NT2/D1 (cell line): ENCODE results near the gene CALHM5.
"Not testable (repeated sequence)": the region's sequence is repeated elsewhere in the genome, so short reads cannot be mapped to it uniquely, and the experiment has no call there.

Experiments
- DNase-seq: peaks from one replicate; pipeline ENCODE4 v3.0.0-alpha.2; 2011; ENCODE audit warnings: low read depth, low spot score
- H3K27me3 ChIP-seq: 2 replicates; pipeline ENCODE4 v1.6.0; 2011; ENCODE audit warnings: mild to moderate bottlenecking; ENCODE audit not compliant: insufficient read length, insufficient read depth
- H3K36me3 ChIP-seq: 2 replicates; pipeline ENCODE4 v1.6.1; 2011; ENCODE audit warnings: mild to moderate bottlenecking, low read length, mixed read lengths; ENCODE audit not compliant: insufficient read depth, insufficient read length
- H3K4me1 ChIP-seq: 2 replicates; pipeline ENCODE4 v1.5.1; 2011; ENCODE audit not compliant: insufficient read depth, insufficient read length
- H3K4me3 ChIP-seq: 2 replicates; pipeline ENCODE4 v1.5.1; 2011; ENCODE audit warnings: low read depth; ENCODE audit not compliant: insufficient read length
- H3K9ac ChIP-seq: 2 replicates; pipeline ENCODE4 v1.6.0; 2011; ENCODE audit warnings: low read depth; ENCODE audit not compliant: insufficient read length
- H3K9me3 ChIP-seq: 2 replicates; pipeline ENCODE4 v1.5.1; 2011; ENCODE audit warnings: mild to moderate bottlenecking, low read length; ENCODE audit not compliant: insufficient read depth
- SUZ12 ChIP-seq: IDR thresholded peaks from 2 replicates; pipeline ENCODE4 v1.6.1; 2011; ENCODE audit not compliant: insufficient read length, insufficient read depth; ENCODE audit errors: extremely low read depth
- YY1 ChIP-seq: IDR thresholded peaks from 2 replicates; pipeline ENCODE4 v1.6.1; 2011; ENCODE audit not compliant: insufficient read length, insufficient read depth
- ZNF274 ChIP-seq: IDR thresholded peaks from 2 replicates; pipeline ENCODE4 v1.6.1; 2011; ENCODE audit warnings: mild to moderate bottlenecking, low read depth, low read length

CALHM5 gene

GRCh38 chr6:116491610-116492330 is 19.7 kb upstream of the CALHM5 start:
- no peaks in the 10 kb centered on the region for H3K27me3 ChIP-seq
- H3K4me1 ChIP-seq: no peaks in the 10 kb centered on the region
- no peak for TF ChIP-seq YY1
- TF ChIP-seq SUZ12: no peak
- TF ChIP-seq ZNF274: no peak
- no peak overlapping the region for H3K9ac ChIP-seq
- no peaks in the 10 kb centered on the region for H3K9me3 ChIP-seq
- H3K36me3 ChIP-seq: no peaks in the 10 kb centered on the region
- DNase-seq: no peak
- no peak overlapping the region for H3K4me3 ChIP-seq

- no peak for DNase-seq
- no peak overlapping the region for H3K9ac ChIP-seq
- no peak for TF ChIP-seq YY1
- TF ChIP-seq ZNF274: no peak
- TF ChIP-seq SUZ12: no peak
- H3K4me1 ChIP-seq: no peaks in the 10 kb centered on the region
- H3K4me3 ChIP-seq: no peak overlapping the region
- no peaks in the 10 kb centered on the region for H3K36me3 ChIP-seq
- H3K9me3 ChIP-seq: no peaks in the 10 kb centered on the region
- no peaks in the 10 kb centered on the region for H3K27me3 ChIP-seq
These were observed 18.9 kb upstream of the CALHM5 start for GRCh38 chr6:116492331-116493067.

GRCh38 chr6:116495161-116495560 is 16.3 kb upstream of the CALHM5 start:
- H3K36me3 ChIP-seq, H3K4me1 ChIP-seq, H3K27me3 ChIP-seq, H3K4me3 ChIP-seq, DNase-seq, H3K9me3 ChIP-seq, H3K9ac ChIP-seq: not testable (repeated sequence)

- Histone ChIP-seq H3K9me3 (no peaks in the 10 kb centered on the region), H3K36me3 (no peaks in the 10 kb centered on the region), H3K4me3 (no peak overlapping the region), H3K27me3 (no peaks in the 10 kb centered on the region), H3K4me1 (no peaks in the 10 kb centered on the region), H3K9ac (no peak overlapping the region)
- TF ChIP-seq ZNF274 (no peak), YY1 (no peak), SUZ12 (no peak)
- DNase-seq: no peak
These were observed 14.2 kb upstream of the CALHM5 start for GRCh38 chr6:116497113-116497676.

GRCh38 chr6:116500969-116501433 is 10.4 kb upstream of the CALHM5 start:
- TF ChIP-seq ZNF274: no peak
- no peak for TF ChIP-seq SUZ12
- no peak for TF ChIP-seq YY1
- peak; percentile 36 for DNase-seq
- H3K9me3 ChIP-seq: no peaks in the 10 kb centered on the region

GRCh38 chr6:116507324-116507723 is 4.1 kb upstream of the CALHM5 start:
- Histone ChIP-seq H3K9me3 (no peaks in the 10 kb centered on the region), H3K4me3 (no peak overlapping the region), H3K36me3 (no peaks in the 10 kb centered on the region), H3K9ac (no peak overlapping the region), H3K4me1 (no peaks in the 10 kb centered on the region), H3K27me3 (no peaks in the 10 kb centered on the region)
- no peak for TF ChIP-seq ZNF274
- no peak for TF ChIP-seq YY1
- no peak for TF ChIP-seq SUZ12
- DNase-seq: no peak

More at GRCh38 chr6:116500969-116501433, 10.4 kb upstream of the CALHM5 start:
- no peaks in the 10 kb centered on the region for H3K27me3 ChIP-seq
- H3K4me1 ChIP-seq: no peaks in the 10 kb centered on the region
- no peak overlapping the region for H3K4me3 ChIP-seq
- H3K36me3 ChIP-seq: no peaks in the 10 kb centered on the region
- no peak overlapping the region for H3K9ac ChIP-seq

- Histone ChIP-seq H3K27me3 (no peaks in the 10 kb centered on the region), H3K36me3 (no peaks in the 10 kb centered on the region), H3K9ac (no peak overlapping the region), H3K9me3 (no peaks in the 10 kb centered on the region), H3K4me1 (no peaks in the 10 kb centered on the region), H3K4me3 (no peak overlapping the region)
- TF ChIP-seq ZNF274: no peak
- TF ChIP-seq YY1: no peak
- TF ChIP-seq SUZ12: no peak
- DNase-seq: no peak
These were observed 2.9 kb upstream of the CALHM5 start for GRCh38 chr6:116508527-116508926.
